GM18867 (cell line): ENCODE data around the gene SLC12A5.

Experiments used
- ATAC-seq: cut with Tn5 transposase; IDR thresholded peaks from one replicate; pipeline ENCODE4 v1.9.1; 2021; ENCODE audit warnings: mild to moderate bottlenecking, moderate library complexity; ENCODE audit not compliant: unreplicated experiment

Gene SLC12A5

DNA sequence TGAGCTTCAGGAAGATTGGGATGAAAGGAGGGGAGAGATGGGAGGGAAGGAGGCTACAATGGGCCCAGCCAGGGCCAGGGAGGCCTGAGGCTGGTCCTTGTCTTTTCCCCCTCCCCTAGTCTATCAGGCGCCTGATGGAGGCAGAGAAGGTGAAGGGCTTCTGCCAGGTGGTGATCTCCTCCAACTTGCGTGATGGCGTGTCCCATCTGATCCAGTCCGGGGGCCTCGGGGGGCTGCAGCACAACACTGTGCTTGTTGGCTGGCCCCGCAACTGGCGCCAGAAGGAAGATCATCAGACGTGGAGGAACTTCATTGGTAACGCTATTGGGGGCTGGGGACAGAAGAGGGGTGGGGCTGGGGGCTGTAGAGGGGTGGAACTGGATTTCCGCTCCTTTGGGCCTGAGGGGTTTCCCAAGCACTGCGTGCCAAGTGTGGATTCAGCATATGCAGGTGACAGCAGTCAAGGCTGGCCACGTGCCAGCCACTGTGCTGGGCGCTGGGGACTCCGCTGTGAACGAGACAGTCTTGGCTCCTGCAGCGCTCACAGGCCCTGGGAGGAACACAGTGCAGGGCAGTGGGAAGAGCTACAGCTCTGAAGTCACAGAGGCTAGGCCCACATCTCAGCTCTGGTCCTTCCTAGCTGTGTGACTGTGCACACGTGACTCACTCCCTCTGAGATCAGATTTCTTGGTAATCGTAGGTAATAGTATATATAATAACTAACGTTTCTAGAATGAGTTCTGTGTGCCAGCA, 22.7 kb downstream of the SLC12A5 start:
- no peak for ATAC-seq

DNA sequence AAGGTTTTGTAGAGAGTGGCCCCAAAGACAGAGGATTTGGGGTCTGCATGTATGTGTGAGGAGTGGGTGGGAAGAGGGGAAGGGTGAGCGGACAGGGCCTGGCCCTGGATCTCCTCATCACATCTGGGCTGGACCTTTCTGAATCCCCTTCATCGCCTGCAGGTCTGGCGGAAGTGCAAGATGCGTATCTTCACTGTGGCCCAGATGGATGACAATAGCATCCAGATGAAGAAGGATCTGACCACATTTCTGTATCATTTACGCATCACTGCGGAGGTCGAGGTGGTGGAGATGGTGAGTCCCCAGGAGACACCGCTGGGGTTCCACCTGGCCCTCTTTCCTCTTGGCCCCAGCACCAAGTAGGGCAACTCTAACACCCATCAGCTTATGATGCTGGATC, 24.4 kb downstream of the SLC12A5 start:
- ATAC-seq = no peak

DNA sequence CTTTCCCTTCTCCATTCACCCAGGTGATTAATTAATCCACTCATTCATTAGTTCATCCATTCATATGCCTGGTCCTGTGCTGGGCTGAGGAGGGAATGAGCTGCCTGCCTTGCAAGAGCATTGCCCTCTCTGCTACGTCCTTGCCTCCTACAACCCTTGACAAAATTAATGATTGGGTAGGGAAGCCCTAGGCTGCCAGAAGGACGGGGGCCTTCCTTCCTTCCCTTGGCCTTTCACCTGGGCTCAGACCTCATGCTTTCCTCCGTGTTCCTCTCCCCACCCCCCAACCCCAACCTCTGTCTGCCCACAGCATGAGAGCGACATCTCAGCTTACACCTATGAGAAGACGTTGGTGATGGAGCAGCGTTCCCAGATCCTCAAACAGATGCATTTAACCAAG, 25.6 kb downstream of the SLC12A5 start:
- no peak for ATAC-seq

DNA sequence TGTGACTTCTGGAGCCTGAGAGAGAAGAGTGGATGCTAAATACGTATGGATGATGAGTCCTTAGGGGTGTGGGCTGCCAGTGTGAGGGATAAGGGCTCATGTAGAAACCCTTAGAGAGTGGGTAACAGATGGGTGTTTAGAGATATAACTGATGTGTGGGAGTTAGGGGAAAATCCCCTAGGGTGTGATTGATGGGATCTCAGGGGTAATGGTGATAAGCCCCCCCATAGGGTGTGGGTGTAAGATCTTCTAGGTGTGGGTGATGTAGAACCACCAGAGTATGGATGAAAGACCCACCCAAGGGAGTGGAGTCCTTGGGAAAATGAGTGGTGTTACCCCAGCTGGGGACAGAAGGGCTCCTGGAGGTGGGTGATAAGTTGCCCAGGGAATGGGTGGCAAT, 26.3 kb downstream of the SLC12A5 start:
- no peak for ATAC-seq

DNA sequence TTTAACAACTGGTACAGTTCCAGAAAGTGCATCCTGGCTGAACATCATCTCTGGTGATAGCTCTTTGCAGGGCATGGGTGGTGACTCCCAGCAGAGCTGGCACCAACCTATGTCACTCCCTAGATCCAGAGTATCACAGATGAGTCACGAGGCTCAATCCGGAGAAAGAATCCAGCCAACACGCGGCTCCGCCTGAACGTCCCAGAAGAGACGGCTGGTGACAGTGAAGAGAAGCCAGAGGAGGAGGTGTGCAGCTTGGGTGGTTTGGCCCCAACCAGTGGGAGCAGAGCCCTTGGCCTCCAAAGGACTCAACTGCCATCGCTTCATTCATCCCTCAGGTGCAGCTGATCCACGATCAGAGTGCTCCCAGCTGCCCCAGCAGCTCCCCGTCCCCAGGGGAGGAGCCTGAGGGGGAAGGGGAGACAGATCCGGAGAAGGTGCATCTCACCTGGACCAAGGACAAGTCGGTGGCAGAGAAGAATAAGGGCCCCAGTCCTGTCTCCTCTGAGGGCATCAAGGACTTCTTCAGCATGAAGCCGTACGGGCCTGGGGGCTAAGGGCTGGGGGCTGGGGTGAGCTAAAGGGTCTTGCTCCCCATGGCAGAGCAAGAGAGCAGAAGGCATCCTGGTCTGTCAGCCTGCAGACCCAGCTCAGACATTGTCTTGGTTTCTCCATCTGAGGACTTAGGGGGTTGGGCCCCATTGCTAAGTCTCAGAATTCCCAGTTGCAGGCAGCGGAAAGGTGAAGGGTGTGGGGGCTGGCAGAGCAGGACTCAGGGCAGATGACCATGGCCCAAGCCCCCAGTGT, 27.2 kb downstream of the SLC12A5 start:
- no peak for ATAC-seq

DNA sequence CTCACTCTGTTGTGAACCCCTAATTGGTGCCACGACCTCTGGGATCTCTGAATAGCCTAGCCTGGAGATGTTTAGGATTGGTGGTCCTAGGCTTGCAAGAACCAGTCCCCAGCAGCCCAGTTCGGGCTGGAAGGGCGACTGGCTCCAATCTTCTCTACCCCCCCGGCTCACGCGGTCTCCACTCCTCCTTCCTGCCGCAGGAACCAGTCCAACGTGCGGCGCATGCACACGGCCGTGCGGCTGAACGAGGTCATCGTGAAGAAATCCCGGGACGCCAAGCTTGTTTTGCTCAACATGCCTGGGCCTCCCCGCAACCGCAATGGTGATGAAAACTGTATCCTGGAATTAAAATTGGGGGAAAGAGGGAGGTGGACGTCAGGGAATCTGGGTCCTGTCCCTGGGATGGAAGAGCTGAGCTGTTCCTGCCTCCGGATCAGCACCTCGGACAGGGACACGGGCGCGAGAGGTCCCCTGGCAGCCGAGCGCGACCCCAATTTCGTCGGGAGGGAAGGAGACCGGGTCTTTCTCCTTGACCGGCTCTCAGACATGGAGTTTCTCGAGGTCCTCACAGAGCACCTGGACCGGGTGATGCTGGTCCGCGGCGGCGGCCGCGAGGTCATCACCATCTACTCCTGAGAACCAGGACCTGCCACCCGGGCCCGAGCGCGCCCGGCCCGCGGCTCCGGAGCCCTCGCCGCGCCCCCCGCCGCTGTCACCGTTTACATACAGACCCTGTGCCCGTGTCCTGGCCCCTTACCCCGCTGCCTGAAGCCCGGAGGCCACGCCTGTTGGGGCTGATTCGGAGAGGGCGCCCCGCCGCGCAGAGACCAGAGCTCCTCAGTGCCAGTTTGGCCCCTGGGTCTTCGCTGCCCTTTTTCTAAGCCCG, 28.2 kb downstream of the SLC12A5 start:
- no peak for ATAC-seq

DNA sequence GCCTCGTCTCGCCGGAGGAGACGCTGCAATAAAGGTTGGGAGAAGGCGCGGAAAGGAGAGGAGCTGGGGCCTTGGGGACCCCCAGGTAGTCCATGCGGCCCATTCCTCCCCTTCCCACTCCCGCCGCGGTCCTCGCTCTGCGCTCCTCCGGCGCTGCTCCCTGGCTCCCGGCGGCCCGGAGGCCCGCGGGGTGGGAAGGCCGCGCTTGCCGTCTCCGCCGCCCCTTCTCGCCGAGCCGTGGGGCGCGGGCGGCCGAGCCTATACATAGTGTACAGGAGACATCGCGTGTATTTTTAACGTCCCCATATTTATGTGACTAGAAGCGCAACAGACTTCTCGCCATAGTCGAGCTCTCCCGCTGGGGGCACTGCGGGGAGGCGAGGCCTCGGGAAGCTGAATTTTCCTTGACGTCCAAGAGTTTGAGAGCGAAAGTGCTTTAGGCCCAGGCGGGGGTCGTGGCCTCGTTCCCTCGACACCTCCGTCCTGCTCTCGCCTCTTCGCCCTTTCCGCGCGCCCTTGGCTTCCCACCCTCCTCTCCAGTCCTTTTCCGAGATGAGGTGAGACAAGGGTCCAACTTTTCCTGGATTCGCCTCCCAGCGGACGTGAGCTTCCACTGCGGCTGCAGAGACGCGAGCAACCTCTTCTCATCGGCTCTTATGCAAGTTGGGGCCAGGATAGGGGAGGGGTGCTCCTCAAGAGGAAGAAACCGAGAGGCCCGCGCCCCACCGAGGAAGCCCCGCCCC, 29.0 kb downstream of the SLC12A5 start:
- ATAC-seq = no peak

DNA sequence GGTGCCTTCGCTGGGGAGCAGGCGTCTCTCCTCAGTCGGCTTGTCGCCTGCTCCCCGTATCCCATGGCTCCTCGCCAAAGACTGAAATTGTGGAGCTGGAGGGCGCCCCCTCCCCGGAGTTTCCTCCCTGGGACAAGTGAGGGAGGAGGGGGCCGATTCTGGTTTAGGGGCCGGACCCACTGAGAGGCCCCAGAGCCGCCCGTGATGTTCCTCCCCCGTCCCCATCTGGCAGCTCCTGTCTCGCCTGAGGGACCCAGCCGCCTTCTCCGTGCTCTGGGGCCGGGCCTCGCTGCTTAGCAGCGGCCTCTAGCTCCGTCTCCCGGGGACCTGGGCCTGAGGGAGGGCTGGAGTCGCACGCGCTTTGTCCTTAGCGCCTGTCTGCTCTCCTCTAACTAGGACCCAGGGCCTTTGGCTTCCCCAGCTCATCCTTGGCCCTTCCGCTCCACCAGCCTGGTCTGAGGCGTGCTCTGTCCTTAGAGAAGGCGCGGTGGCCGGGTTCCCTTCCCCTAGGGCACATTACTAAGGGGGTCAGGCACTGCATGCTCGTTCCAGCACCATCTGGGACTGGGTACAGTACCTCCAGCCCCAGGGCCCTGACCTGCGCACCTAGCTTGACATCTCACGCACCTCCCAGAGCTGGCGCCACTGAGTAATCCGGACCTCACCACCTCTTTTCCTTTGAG, 29.7 kb downstream of the SLC12A5 start:
- ATAC-seq = no peak

DNA sequence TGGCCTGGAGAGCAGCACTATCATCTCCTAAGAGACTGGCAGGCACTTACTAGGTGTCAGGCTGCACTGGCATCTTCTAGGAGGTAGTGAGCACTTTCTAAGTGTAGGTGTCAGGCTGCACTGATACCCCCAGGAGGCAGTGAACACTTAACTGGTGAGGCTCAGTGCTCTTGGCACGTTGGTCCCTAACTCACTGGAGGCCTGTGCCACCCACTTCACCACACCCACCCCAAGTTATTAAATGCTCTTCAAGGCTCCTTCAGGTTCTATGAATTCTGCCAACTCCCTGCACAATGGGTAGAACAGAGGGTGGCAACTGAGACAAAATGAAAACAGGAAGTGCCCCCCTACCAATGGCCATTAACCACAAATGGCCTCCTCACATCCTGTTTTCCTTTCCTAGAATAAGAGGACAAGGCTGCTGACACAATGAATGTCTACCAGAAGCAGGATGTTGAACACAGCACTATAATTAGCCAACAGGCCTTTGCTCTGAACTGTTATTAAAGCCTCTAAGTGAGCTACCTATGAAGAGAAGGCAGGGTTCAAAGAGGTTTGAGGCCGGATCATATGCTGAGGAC, 31.4 kb downstream of the SLC12A5 start:
- ATAC-seq = no peak

DNA sequence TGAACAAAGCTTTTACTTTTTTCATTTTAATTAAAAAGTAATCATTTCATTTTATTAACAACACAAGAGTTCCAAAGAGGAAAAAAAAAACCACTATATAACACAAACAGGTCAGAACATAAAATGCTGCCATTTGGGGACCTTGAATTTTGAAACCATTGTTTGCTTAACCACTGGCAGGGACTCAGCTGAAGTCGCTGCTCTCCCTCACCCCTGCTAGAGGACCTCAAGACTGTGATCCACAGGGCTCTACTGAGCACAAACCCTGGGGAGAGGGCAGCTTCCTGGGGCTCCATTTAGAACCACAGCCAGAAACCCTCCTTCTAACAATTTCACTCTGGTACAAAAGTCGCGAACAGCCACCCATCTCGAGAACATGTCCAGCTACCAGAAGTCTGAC, 32.0 kb downstream of the SLC12A5 start:
- no peak for ATAC-seq

DNA sequence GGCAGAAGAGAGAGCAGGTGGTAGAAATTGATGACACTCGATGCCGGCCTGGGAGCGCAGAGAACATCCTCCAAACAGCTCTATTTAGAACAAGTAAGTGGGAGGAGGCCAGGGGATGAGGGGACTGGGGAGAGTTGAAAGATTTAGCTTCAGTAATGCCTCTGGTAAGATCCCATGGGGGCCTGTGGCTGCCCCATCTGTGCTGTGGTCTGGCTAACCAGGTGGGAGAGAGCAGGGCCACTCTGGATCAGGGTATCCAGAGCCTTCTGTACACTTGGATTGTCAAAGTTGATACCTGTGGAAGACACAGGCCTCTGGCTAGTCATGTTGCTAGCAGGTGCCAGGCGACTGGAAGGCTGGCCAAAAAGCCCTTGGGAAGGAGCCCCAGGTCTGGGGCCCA, 33.1 kb downstream of the SLC12A5 start:
- no peak for ATAC-seq

DNA sequence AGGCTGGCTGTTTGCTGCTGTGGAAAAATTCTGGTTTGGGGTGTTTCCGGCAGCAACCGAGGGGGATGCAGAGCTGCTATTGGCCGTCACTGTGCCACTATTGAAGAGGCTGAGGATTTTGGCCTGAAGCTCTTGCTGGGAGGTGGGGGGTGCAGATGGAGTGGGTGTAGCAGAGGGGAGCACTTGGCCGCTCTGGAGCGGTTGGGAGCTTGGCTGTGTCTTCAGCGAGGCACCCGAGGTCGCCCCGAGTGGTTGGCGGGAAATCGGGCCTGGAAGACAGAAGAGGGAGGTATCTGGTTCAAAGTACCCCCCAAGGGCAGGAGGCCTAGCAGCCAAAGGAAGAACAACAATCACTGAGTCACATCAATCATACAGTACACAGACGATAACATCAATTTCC, 33.6 kb downstream of the SLC12A5 start:
- ATAC-seq = no peak

DNA sequence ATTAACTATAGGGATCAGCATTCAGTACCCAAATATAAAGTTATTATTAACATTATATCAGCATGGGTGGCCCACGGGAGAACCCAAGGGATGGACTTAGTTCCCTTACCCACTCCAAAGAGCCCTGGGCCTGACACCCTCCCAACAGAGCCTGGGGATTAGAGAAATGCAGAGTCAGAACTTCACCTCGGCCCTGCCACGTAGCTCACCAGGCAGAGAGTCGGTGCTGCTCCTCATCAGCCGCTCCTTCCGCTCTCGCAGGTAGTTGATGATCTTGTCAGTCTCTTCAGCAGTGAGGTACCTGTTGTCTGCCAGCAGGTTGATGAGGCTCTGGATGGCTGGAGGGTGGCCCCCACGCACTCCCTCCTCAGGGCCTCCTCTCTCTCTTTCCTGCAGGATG, 34.1 kb downstream of the SLC12A5 start:
- ATAC-seq = no peak

DNA sequence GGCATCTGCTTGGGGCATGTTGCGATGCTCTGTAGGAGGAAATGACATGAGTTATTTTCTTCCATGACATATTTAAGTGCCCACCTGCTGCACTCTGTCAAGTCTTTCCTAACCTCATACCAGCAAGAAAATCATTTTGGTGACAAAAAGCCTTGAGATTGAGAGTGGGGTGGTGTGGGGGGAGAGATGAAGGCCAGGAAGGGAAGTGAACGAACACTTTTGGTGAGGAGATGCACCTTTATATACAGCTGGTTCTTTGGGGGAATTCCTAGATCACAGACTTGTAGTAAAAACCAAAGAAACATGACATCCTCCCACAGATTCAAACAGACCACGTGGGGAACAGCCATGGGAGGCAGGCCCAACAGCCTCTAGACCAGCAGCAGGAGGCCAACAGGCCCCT, 34.6 kb downstream of the SLC12A5 start:
- ATAC-seq = no peak

DNA sequence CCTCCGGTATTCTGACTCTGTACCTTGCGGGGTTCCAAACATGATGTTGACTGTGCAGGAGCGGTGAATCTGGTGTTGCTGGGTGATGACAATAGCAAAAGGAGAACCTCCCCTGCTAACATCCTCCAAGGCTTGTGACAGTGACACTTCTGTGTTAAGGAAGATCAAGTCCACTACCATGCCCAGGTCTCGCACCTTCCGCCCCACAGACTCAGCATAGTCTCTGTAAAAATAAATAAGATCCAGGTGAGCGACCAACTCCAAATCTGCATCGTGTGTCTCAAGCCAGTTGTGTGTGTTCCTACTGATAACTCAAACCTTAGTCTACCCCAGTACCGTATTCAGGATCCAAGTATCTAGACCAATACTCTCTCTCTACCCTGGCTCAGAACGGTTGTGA, 36.0 kb downstream of the SLC12A5 start:
- ATAC-seq = no peak

DNA sequence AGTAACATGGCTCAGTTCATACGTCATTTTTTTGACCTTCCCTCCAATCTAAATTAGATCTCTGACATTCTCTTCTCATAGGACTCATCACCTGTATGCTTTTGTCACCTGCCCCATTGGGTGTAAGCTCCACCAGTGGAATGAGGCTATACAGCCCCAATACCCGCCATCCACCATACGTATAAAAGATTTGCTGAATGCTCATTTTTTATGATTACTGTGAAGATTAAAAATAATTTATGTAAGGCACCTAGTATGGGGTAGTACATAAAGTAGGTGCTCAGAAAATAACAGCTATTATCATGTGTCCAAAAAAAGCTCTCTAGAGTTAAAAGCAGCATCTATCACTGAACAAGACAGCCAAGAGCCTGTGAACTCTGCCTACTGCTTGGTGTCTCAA, 36.7 kb downstream of the SLC12A5 start:
- ATAC-seq = no peak

DNA sequence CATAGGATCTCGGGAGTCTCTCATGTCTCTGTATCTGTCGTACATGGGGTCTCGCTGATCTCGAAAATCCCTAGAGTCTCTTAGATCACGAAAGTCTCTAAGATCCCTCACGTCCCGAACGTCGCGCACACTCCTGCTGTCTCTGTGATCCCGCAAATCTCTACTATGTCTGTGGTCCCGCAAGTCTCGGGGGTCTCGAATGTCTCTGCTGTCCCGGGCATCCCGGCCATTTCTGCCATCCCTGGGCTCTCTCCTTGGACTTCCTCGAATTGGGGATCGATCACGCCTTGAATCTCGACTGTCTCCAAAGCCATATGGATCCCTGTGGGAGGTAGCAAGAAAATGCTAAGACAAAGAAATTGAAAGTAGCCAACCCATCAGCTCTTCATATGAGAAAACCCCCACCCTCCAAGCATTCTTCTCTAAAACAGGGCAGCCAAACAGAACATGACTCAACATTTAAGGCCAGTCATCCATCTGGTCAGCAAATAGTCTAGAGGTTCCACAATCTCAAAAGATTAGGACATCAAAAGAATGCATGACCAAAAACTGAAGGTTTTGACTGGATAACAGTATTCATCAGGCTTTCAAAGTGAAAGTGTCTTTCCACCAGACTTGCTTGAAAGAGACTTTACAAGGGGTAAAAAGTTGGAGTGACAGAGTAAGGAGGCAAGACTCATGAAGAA, 41.3 kb downstream of the SLC12A5 start:
- ATAC-seq = no peak

DNA sequence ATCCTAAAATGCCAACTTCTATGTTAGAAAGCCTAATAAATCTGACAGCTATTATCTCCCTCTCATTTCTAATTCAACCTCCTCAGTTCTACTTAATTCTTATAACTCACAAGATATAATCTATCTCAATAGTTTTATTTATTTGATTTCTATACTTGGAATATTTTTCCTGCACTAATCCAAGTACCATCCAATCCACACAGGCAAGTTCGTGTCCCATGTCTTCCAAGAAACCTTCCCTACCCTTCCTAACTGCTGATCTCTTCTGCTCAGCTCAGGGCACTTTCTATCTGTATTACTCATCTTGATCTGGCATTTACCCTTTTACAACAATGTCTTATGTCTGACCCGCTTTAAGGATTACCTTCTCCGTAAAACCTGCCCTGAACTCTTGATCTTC, 42.6 kb downstream of the SLC12A5 start:
- no peak for ATAC-seq

DNA sequence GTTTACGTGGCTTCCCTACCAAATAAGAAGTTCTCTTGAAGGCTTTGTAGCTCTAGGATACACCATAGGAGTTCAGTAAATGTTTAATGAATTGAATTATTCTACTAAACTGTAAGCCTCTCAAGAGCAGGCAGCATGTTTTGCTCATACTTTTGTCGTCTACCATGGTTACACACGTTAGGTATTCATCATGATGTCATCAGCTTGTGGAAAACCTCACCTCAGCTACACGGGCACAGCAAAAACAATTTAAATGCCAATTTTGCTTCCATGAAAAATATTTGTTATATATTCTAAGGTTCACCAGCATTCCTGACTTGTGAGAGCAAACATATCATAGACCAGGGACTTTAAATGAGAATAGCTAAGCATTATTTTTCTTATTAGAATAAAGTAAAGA, 44.0 kb downstream of the SLC12A5 start:
- no peak for ATAC-seq
